ENCODE data around the gene CLEC9A.

DNA sequence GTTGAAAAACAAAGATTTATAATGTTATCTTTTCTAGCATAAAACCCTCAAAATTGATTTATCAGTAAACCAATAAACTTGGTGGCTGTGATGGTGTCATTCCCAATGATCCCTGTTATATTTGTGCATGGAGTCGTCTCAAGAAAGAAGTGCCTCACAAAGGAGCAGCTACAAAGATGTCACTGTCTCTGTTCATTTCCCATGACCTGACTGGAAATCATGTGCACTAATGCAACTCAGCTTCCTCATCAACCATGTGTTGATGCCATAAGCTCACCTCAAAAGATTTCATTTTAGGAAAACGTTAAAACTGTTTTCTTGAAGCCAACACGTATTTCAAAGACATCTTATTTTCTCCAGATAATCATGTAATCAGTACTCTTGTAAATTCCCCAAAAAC, 39.5 kb downstream of the CLEC9A start:
- TF ChIP-seq, protein P1, sequence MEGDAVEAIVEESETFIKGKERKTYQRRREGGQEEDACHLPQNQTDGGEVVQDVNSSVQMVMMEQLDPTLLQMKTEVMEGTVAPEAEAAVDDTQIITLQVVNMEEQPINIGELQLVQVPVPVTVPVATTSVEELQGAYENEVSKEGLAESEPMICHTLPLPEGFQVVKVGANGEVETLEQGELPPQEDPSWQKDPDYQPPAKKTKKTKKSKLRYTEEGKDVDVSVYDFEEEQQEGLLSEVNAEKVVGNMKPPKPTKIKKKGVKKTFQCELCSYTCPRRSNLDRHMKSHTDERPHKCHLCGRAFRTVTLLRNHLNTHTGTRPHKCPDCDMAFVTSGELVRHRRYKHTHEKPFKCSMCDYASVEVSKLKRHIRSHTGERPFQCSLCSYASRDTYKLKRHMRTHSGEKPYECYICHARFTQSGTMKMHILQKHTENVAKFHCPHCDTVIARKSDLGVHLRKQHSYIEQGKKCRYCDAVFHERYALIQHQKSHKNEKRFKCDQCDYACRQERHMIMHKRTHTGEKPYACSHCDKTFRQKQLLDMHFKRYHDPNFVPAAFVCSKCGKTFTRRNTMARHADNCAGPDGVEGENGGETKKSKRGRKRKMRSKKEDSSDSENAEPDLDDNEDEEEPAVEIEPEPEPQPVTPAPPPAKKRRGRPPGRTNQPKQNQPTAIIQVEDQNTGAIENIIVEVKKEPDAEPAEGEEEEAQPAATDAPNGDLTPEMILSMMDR (conservative IDR thresholded peaks at IDR 0.05 in 1 of 2, IDR thresholded peaks at IDR 0.05 in 1 of 2; ENCODE audit: low read depth in 1 of 2, low read length in 2 of 2) = no peak
- TF ChIP-seq EZH2 (IDR thresholded peaks at IDR 0.05; ENCODE audit: low read length, missing control alignments) = no peak
